ENCODE measurements around the gene ATP5PF.

DNA sequence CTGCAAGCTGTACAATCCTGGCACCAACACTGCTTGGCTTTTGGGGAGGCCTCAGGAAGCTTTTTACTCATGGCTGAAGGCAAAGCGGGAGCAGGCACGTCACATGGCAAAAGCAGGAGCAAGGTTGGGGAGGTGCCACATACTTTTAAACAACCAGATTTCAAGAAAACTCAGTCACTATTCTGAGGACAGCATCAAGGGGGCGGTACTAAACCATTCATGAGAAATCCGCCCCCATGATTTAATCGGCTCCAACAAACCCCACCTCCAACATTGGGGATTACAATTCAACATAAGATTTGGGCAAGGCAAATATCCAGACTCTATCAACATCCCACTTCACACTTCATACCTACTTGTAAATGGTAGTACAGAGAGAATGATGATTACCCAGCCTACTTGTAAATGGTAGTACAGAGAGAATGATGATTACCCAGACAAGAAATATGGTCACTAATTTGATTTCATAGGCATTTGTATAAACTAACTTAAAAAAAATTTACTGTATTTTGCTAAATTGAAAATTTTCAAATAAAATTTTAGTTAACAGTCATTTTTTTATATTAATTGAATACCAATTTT, 24.9 kb downstream of the ATP5PF start:
- TF ChIP-seq, protein P1, sequence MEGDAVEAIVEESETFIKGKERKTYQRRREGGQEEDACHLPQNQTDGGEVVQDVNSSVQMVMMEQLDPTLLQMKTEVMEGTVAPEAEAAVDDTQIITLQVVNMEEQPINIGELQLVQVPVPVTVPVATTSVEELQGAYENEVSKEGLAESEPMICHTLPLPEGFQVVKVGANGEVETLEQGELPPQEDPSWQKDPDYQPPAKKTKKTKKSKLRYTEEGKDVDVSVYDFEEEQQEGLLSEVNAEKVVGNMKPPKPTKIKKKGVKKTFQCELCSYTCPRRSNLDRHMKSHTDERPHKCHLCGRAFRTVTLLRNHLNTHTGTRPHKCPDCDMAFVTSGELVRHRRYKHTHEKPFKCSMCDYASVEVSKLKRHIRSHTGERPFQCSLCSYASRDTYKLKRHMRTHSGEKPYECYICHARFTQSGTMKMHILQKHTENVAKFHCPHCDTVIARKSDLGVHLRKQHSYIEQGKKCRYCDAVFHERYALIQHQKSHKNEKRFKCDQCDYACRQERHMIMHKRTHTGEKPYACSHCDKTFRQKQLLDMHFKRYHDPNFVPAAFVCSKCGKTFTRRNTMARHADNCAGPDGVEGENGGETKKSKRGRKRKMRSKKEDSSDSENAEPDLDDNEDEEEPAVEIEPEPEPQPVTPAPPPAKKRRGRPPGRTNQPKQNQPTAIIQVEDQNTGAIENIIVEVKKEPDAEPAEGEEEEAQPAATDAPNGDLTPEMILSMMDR (IDR thresholded peaks at IDR 0.05; ENCODE audit: low read depth, low read length) = no peak
- TF ChIP-seq EZH2phosphoT487 (IDR thresholded peaks at IDR 0.05; ENCODE audit: low read depth) = no peak

Data from OCI-LY3 (cell line).